HepG2 (cell line): ENCODE measurements around the gene TBC1D2B. TPM values are rescaled to one million over a fixed set of nuclear protein-coding genes. Genes with fewer than 3 reads are reported as not detected.
"Not testable (repeated sequence)": the region's sequence is repeated elsewhere in the genome, so short reads cannot be mapped to it uniquely, and the experiment has no call there.

Experiments used
- ATAC-seq: fragments of 200-7000 bp; cut with Tn5 transposase; 3 replicates; pipeline ENCODE4 v1.9.1; 2020; ENCODE audit warnings: mild to moderate bottlenecking, moderate library complexity
- BruUV-seq: library from RNA; stranded (reverse); fragments of 400-500 nt; replicated peaks from 2 replicates; lab custom pipeline; 2021; lab: Mats Ljungman, UMichigan
- CTCF ChIA-PET: fragments of 300-600 bp; formaldehyde crosslinking; extraction: SDS; loops from one replicate; lab custom pipeline; 2021; ENCODE audit warnings: low total read pairs, inconsistent platforms, low intra/inter-chr PET ratio; lab: Yijun Ruan, JAX
- POLR2A ChIA-PET: fragments of 350-600 bp; sonication (Branson Sonifier 250); formaldehyde crosslinking; loops from one replicate; lab custom pipeline; 2020; ENCODE audit warnings: antibody characterized with exemption, inconsistent platforms; lab: Yijun Ruan, JAX
- DNase-seq: peaks from one replicate; pipeline ENCODE4 v3.0.0-alpha.2; 2015; ENCODE audit warnings: low spot score
- FAIRE-seq: peaks from 3 replicates; lab custom pipeline; 2011; peaks lifted over from hg19 to GRCh38; lab: Jason Lieb, UNC
- H2AFZ ChIP-seq: one replicate; pipeline ENCODE4 v1.6.1; 2011; ENCODE audit warnings: low read length, inconsistent platforms
- H3K27ac ChIP-seq: fragments of 300-600 bp; 3 replicates; pipeline ENCODE4 v1.8.0; 2011; ENCODE audit warnings: mixed run types, mild to moderate bottlenecking, mixed read lengths, low read length, inconsistent platforms; ENCODE audit not compliant: insufficient read depth; ENCODE audit errors: extremely low read length
- H3K27me3 ChIP-seq, 2 experiments: fragments of 200-600 bp in 1 of 2; 2 replicates in 1 of 2; 3 replicates in 1 of 2; pipeline versions ENCODE4 v1.6.0 to v1.8.0; 2011; ENCODE audit warnings: low read length in 2 of 2, mild to moderate bottlenecking in 2 of 2, moderate library complexity in 2 of 2, inconsistent platforms in 1 of 2; ENCODE audit not compliant: insufficient read depth in 2 of 2, control insufficient read depth in 1 of 2
- H3K36me3 ChIP-seq, 2 experiments: fragments of 200-600 bp in 1 of 2; replicated peaks in 1 of 2; 2 replicates in 1 of 2; 3 replicates in 1 of 2; pipeline versions ENCODE4 v1.5.1 to v1.8.0; 2011; ENCODE audit warnings: low read length in 2 of 2, inconsistent platforms in 1 of 2; ENCODE audit not compliant: insufficient read depth in 2 of 2, control insufficient read depth in 1 of 2
- H3K4me1 ChIP-seq: 2 replicates; pipeline ENCODE4 v1.5.1; 2012; ENCODE audit warnings: low read length, inconsistent platforms; ENCODE audit not compliant: insufficient read depth
- H3K4me2 ChIP-seq: 2 replicates; pipeline ENCODE4 v1.6.0; 2011; ENCODE audit warnings: low read depth, low read length, inconsistent platforms
- H3K4me3 ChIP-seq, 3 experiments: fragments of 200-600 bp in 1 of 3; sonication (generic), shearing (Covaris generic) in 1 of 3; replicated peaks in 1 of 3; 2 replicates each; pipeline ENCODE4 v1.5.1; 2011 to 2016; ENCODE audit warnings: low read length in 3 of 3, inconsistent platforms in 2 of 3, low read depth in 2 of 3, mild to moderate bottlenecking in 2 of 3, control low read depth in 1 of 3, mixed read lengths in 1 of 3; ENCODE audit not compliant: insufficient read depth in 1 of 3
- H3K79me2 ChIP-seq: one replicate; pipeline ENCODE4 v1.6.1; 2011; ENCODE audit warnings: low read length, inconsistent platforms; ENCODE audit not compliant: insufficient read depth
- H3K9ac ChIP-seq: 2 replicates; pipeline ENCODE4 v1.6.0; 2011; ENCODE audit warnings: mild to moderate bottlenecking, low read depth, low read length, inconsistent platforms; ENCODE audit not compliant: insufficient read depth
- H3K9me3 ChIP-seq: 2 replicates; pipeline ENCODE4 v1.5.1; 2012; ENCODE audit warnings: mild to moderate bottlenecking, low read length
- H4K20me1 ChIP-seq: 2 replicates; pipeline ENCODE4 v1.6.0; 2011; ENCODE audit warnings: inconsistent platforms, mild to moderate bottlenecking, low read length, moderate library complexity; ENCODE audit not compliant: insufficient read depth
- WGBS: methylation state at CpG from one replicate; pipeline ENCODE4 v1.1.6; 2017; ENCODE audit warnings: low lambda C conversion rate; 5-methylcytosine and 5-hydroxymethylcytosine counted together
- in situ Hi-C: cut with HindIII; loops from 2 replicates; pipeline ENCODE4 v1.10.0; 2017; ENCODE audit warnings: low pct_unique_long_range_greater_than_20kb; ENCODE audit not compliant: extremely low pct_ligation_motif_present
- intact Hi-C: fragments of 100-400 bp; cut with micrococcal nuclease; formaldehyde crosslinking; loops from one replicate; pipeline ENCODE4 v1.10.0; 2022; ENCODE audit not compliant: unreplicated experiment
- polyA plus RNA-seq, 8 experiments: library from polyadenylated mRNA; depleted of rRNA in 3 of 8; stranded (reverse) in 7 of 8; unstranded in 1 of 8; fragments of >200 nt; fragmentation: Illumina TruSeq in 4 of 8; extraction: Trizol in 4 of 8; gene quantifications; 2 replicates each; pipeline versions ENCODE4 v1.2.1 to v1.2.3, GENCODE V29; 2011 to 2016; ENCODE audit warnings: low read depth in 4 of 8, missing spikeins in 1 of 8, mixed read lengths in 1 of 8; ENCODE audit not compliant: insufficient read depth in 1 of 8
- total RNA-seq, 5 experiments: library from RNA; depleted of rRNA; stranded (reverse); fragments of >200 nt; fragmentation: Illumina TruSeq; extraction: Trizol; gene quantifications; 2 replicates each; pipeline ENCODE4 v1.2.3, GENCODE V29; 2016; ENCODE audit warnings: low read depth in 1 of 5

The TBC1D2B gene
- total and polyA plus RNA-seq, 2 of the 13 experiments (the other 11 are each of a cell fraction or from before 2014, with no cell fraction given), result 10.1 to 14.4 TPM

GRCh38 chr15:77971875-77972274 lies 105.6 kb downstream of the TBC1D2B start:
- WGBS, result 10% methylated on average over 5 of the region's 7 CpGs
- H3K27ac ChIP-seq, POLR2A ChIA-PET, CTCF ChIA-PET, H3K4me3 ChIP-seq, H3K36me3 ChIP-seq, H3K9ac ChIP-seq, DNase-seq, H3K4me1 ChIP-seq, H3K79me2 ChIP-seq, intact Hi-C loops, FAIRE-seq, H2AFZ ChIP-seq, ATAC-seq, BruUV-seq, H4K20me1 ChIP-seq, H3K9me3 ChIP-seq, H3K4me2 ChIP-seq: not testable (repeated sequence)
- H3K27me3 ChIP-seq, result peaks cover 0 to 14% of the 10 kb centered on the region in 2 experiments; a peak in 3 of 5 replicates
- in situ Hi-C loops, result loop anchor here (25.0 kb wide), 1 partner anchor 265 kb away; the partner anchor contains the start of gene ACSBG1

- in situ Hi-C loops, result loop anchor here (25.0 kb wide), 1 partner anchor 266 kb away; the partner anchor contains the start of gene ACSBG1
- H3K79me2 ChIP-seq, FAIRE-seq, H2AFZ ChIP-seq, H3K9ac ChIP-seq, ATAC-seq, CTCF ChIA-PET, H3K27ac ChIP-seq, H3K4me1 ChIP-seq, H3K9me3 ChIP-seq, H3K4me2 ChIP-seq, DNase-seq, H3K4me3 ChIP-seq, H4K20me1 ChIP-seq, BruUV-seq, H3K36me3 ChIP-seq, POLR2A ChIA-PET, intact Hi-C loops: not testable (repeated sequence)
- WGBS, result 36% methylated on average over 4 of the region's 4 CpGs
- H3K27me3 ChIP-seq, result peaks cover 0 to 14% of the 10 kb centered on the region in 2 experiments; a peak in 3 of 5 replicates
Measured at GRCh38 chr15:77970813-77971360, 106.6 kb downstream of the TBC1D2B start.
